Lower leg skin (tissue), 4 donors: ENCODE measurements around the gene PER3. TPM values are rescaled to one million over a fixed set of nuclear protein-coding genes. Genes with fewer than 3 reads are reported as not detected.

ENCODE experiments used
- DNase-seq, 2 donors: peaks; one replicate each; pipeline ENCODE4 v3.0.0-alpha.2; 2019; ENCODE audit warnings: low spot score in 2 of 2
- H3K4me3 ChIP-seq: fragments of 200-600 bp; sonication (generic); 2 replicates; pipeline ENCODE4 v1.5.1; 2017; ENCODE audit warnings: mild to moderate bottlenecking, low read depth; ENCODE audit not compliant: poor library complexity, severe bottlenecking
- POLR2A ChIP-seq, 2 donors: fragments of 450-650 bp; IDR thresholded peaks; one replicate each; pipeline ENCODE4 v1.6.1; 2016 to 2017; ENCODE audit warnings: antibody characterized with exemption in 2 of 2, mild to moderate bottlenecking in 1 of 2, moderate library complexity in 1 of 2
- WGBS, 2 donors: methylation state at CpG; one replicate each; pipeline ENCODE4 v1.1.5; 2018; 5-methylcytosine and 5-hydroxymethylcytosine counted together
- intact Hi-C: fragments of 100-400 bp; cut with DNase I; formaldehyde crosslinking; loops from one replicate; pipeline ENCODE4 v1.15.0; 2023; ENCODE audit warnings: low total_unique reads
- total RNA-seq, 4 donors: library from RNA; depleted of rRNA; stranded (reverse); fragments of >200 nt; gene quantifications; one replicate each; pipeline ENCODE4 v1.1.0, GENCODE V29; 2016
- TF ChIP-seq, protein P1 (sequence below), 3 donors: fragments of 450-650 bp; IDR thresholded peaks; one replicate each; pipeline ENCODE4 v1.5.1; 2016; ENCODE audit warnings: antibody characterized with exemption in 3 of 3, mild to moderate bottlenecking in 3 of 3, moderate library complexity in 2 of 3

The PER3 gene
- total RNA-seq, 4 donors from 2014 or later = 14.3 to 22.5 (median 19.3) TPM

DNA sequence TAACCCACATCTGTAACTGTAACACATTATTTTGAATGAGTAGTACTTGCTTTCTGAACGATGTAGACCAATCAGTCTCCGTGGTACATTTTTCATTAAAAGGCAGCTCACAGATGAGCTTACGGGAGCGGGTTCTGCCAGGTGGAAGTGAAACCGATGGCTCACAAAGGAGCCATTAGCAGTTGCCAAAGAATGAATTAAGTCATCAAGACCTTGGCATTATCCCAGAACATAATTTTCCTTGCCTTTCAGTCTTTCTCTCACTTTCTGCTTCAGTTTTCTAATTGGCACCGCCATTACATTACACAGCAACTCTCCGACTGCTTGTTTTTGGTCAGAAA is 102.3 kb downstream of the PER3 start:
- WGBS, 2 donors = 19 to 23% methylated on average over 7 of the region's 7 CpGs
- DNase-seq = peak in 1 of 2 donors; percentile 29
- intact Hi-C loops = no loop called here
- H3K4me3 ChIP-seq = no peak overlapping the region
- no peak for TF ChIP-seq POLR2A (IDR thresholded peaks at IDR 0.05)
- TF ChIP-seq, protein P1, sequence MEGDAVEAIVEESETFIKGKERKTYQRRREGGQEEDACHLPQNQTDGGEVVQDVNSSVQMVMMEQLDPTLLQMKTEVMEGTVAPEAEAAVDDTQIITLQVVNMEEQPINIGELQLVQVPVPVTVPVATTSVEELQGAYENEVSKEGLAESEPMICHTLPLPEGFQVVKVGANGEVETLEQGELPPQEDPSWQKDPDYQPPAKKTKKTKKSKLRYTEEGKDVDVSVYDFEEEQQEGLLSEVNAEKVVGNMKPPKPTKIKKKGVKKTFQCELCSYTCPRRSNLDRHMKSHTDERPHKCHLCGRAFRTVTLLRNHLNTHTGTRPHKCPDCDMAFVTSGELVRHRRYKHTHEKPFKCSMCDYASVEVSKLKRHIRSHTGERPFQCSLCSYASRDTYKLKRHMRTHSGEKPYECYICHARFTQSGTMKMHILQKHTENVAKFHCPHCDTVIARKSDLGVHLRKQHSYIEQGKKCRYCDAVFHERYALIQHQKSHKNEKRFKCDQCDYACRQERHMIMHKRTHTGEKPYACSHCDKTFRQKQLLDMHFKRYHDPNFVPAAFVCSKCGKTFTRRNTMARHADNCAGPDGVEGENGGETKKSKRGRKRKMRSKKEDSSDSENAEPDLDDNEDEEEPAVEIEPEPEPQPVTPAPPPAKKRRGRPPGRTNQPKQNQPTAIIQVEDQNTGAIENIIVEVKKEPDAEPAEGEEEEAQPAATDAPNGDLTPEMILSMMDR (IDR thresholded peaks at IDR 0.05) = no peak

GRCh38 chr1:7888248-7889081 is 104.4 kb downstream of the PER3 start:
- no peak for TF ChIP-seq POLR2A (IDR thresholded peaks at IDR 0.05)
- TF ChIP-seq, protein P1 (IDR thresholded peaks at IDR 0.05) = no peak
- intact Hi-C loops = no loop called here
- 78 to 83% methylated on average over 9 of the region's 9 CpGs for whole genome bisulfite sequencing, 2 donors
- no peak overlapping the region for H3K4me3 ChIP-seq
- peak in 1 of 2 donors; percentile 32 for DNase-seq

- no peak overlapping the region for H3K4me3 ChIP-seq
- 97 to 98% methylated on average over 2 of the region's 2 CpGs for WGBS, 2 donors
- peak in 1 of 2 donors; percentile 6 for DNase-seq
- no peak for TF ChIP-seq POLR2A (IDR thresholded peaks at IDR 0.05)
- TF ChIP-seq, protein P1 (IDR thresholded peaks at IDR 0.05) = no peak
- intact Hi-C loops = no loop called here
Measured at GRCh38 chr1:7890853-7891252, 106.8 kb downstream of the PER3 start.

DNA sequence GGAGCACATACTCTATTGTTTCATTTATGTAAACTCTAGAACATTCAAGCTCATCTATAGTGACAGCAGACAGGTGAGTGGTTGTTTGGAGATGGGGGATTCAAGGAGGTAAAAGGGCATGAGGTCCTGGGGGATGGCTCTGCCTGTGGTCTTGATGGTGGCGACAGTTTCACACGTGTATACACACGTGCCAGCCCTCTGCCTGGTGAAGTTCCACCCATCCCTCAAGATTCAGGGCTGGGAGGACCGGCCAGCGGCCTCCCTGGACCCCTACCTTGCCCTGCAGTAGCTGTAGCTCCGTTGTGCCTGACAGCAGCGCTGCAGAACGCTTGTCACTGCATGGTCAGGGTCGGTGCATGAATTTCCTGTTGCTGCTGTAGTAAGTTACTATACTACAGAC is 107.7 kb downstream of the PER3 start:
- peak in 1 of 2 donors; percentile 21 for DNase-seq
- WGBS, 2 donors = 68 to 70% methylated on average over 9 of the region's 9 CpGs
- intact Hi-C loops = no loop called here
- no peak overlapping the region for H3K4me3 ChIP-seq
- TF ChIP-seq POLR2A (IDR thresholded peaks at IDR 0.05) = no peak
- TF ChIP-seq, protein P1 (IDR thresholded peaks at IDR 0.05) = no peak

GRCh38 chr1:7893529-7894180 is 109.6 kb downstream of the PER3 start:
- WGBS, 2 donors = 71 to 77% methylated on average over 13 of the region's 13 CpGs
- TF ChIP-seq, protein P1 (IDR thresholded peaks at IDR 0.05) = no peak
- no peak for TF ChIP-seq POLR2A (IDR thresholded peaks at IDR 0.05)
- peak in 1 of 2 donors; percentile 31 for DNase-seq
- intact Hi-C loops = no loop called here
- no peak overlapping the region for H3K4me3 ChIP-seq

Other genes with a start within 250 kb of the PER3 start
- gene VAMP3, start 13.0 kb upstream of the PER3 start, total RNA-seq = 100 to 1,000 TPM in 1 of 4 donors, 10 to 100 TPM in 3; 64.4 to 133 (median 88.7) TPM
- gene UTS2, start 68.8 kb downstream of the PER3 start, total RNA-seq = under 1 TPM in 1 of 4 donors, not detected in 3; 0.53 TPM
- under 1 TPM in 1 of 4 donors, not detected in 3; 0.29 TPM for gene TNFRSF9, start 156.5 kb downstream of the PER3 start, total RNA-seq
- gene PARK7, start 177.4 kb downstream of the PER3 start, total RNA-seq = 10 to 100 TPM; 74.8 to 94.0 (median 87.8) TPM
- gene ERRFI1, start 242.0 kb downstream of the PER3 start, total RNA-seq = 100 to 1,000 TPM in 3 of 4 donors, 10 to 100 TPM in 1; 93.6 to 566 (median 163) TPM